Left ventricle myocardium inferior (tissue), 1 donor: ENCODE data around the gene RPL19. TPM values are rescaled to one million over a fixed set of nuclear protein-coding genes. Genes with fewer than 3 reads are reported as not detected.

Experiments used
- DNase-seq: peaks from one replicate; pipeline ENCODE4 v3.0.0-alpha.2; 2020
- H3K27ac ChIP-seq: fragments of 200-600 bp; replicated peaks from 2 replicates; pipeline ENCODE4 v1.8.0; 2021
- H3K27me3 ChIP-seq: fragments of 200-600 bp; 2 replicates; pipeline ENCODE4 v1.8.0; 2021; ENCODE audit warnings: low read depth
- H3K36me3 ChIP-seq: fragments of 200-600 bp; 2 replicates; pipeline ENCODE4 v1.8.0; 2021
- H3K4me1 ChIP-seq: fragments of 200-600 bp; 2 replicates; pipeline ENCODE4 v1.8.0; 2021
- H3K4me3 ChIP-seq: fragments of 200-600 bp; 2 replicates; pipeline ENCODE4 v1.8.0; 2021; ENCODE audit warnings: mild to moderate bottlenecking, moderate library complexity
- H3K9me3 ChIP-seq: fragments of 200-600 bp; replicated peaks from 2 replicates; pipeline ENCODE4 v1.8.0; 2021
- CTCF ChIP-seq: fragments of 200-600 bp; IDR thresholded peaks from 2 replicates; pipeline ENCODE4 v1.8.0; 2021; ENCODE audit warnings: antibody characterized with exemption, mild to moderate bottlenecking, borderline replicate concordance
- intact Hi-C: fragments of 100-400 bp; cut with micrococcal nuclease; formaldehyde crosslinking; loops from one replicate; pipeline ENCODE4 v1.11.0; 2022
- total RNA-seq: library from RNA; stranded (reverse); fragmentation: NEBNext Ultra II Directional; extraction: Animal tissue kit (Norgen Biotek cat#: 25700); gene quantifications from one replicate; pipeline ENCODE4 v1.2.1, GENCODE V29; 2021
- donor health status: DM: no; HTN: yes; CAD: no; lungs with severe emphysema.

RPL19 gene
- total RNA-seq, 1 donor from 2014 or later, result 944 TPM

- Histone ChIP-seq H3K4me1 (peaks cover 36% of the 10 kb centered on the region), H3K36me3 (no peaks in the 10 kb centered on the region), H3K9me3 (peaks cover 4% of the 10 kb centered on the region), H3K27me3 (peaks cover 2% of the 10 kb centered on the region), H3K4me3 (no peak overlapping the region), H3K27ac (no peak overlapping the region)
- no peak for TF ChIP-seq CTCF
- DNase-seq, result no peak
- intact Hi-C loops, result loop anchor here (10.0 kb wide), 1 partner anchor 76 kb away; no protein-coding TSS in a partner anchor
Observed at GRCh38 chr17:39169101-39169500, 31.0 kb upstream of the RPL19 start.

GRCh38 chr17:39169518-39169917, 30.6 kb upstream of the RPL19 start:
- Histone ChIP-seq H3K4me1 (peaks cover 32% of the 10 kb centered on the region), H3K9me3 (peaks cover 4% of the 10 kb centered on the region), H3K36me3 (no peaks in the 10 kb centered on the region), H3K27ac (no peak overlapping the region), H3K27me3 (peaks cover 4% of the 10 kb centered on the region), H3K4me3 (no peak overlapping the region)
- intact Hi-C loops, result loop anchor here (10.0 kb wide), 1 partner anchor 75 kb away; no protein-coding TSS in a partner anchor
- no peak for DNase-seq
- TF ChIP-seq CTCF, result no peak

- Histone ChIP-seq H3K27me3 (peaks cover 4% of the 10 kb centered on the region), H3K9me3 (peaks cover 4% of the 10 kb centered on the region), H3K36me3 (no peaks in the 10 kb centered on the region), H3K27ac (no peak overlapping the region), H3K4me3 (no peak overlapping the region), H3K4me1 (peaks cover 34% of the 10 kb centered on the region)
- no peak for TF ChIP-seq CTCF
- intact Hi-C loops, result no loop called here
- DNase-seq, result no peak
Observed at GRCh38 chr17:39170109-39170508, 30.0 kb upstream of the RPL19 start.

GRCh38 chr17:39170558-39170957, 29.5 kb upstream of the RPL19 start:
- H3K9me3 ChIP-seq, result peaks cover 4% of the 10 kb centered on the region
- TF ChIP-seq CTCF, result no peak
- no peak overlapping the region for H3K27ac ChIP-seq
- DNase-seq, result no peak
- no peaks in the 10 kb centered on the region for H3K36me3 ChIP-seq
- intact Hi-C loops, result no loop called here
- H3K4me1 ChIP-seq, result peaks cover 31% of the 10 kb centered on the region
- no peak overlapping the region for H3K4me3 ChIP-seq
- peaks cover 4% of the 10 kb centered on the region for H3K27me3 ChIP-seq

- TF ChIP-seq CTCF, result no peak
- H3K27me3 ChIP-seq, result peaks cover 4% of the 10 kb centered on the region
- DNase-seq, result no peak
- no peak overlapping the region for H3K27ac ChIP-seq
- intact Hi-C loops, result no loop called here
- peaks cover 3% of the 10 kb centered on the region for H3K36me3 ChIP-seq
- H3K9me3 ChIP-seq, result peaks cover 4% of the 10 kb centered on the region
- H3K4me1 ChIP-seq, result peaks cover 17% of the 10 kb centered on the region
- H3K4me3 ChIP-seq, result no peak overlapping the region
Observed at GRCh38 chr17:39171933-39172332, 28.1 kb upstream of the RPL19 start.
